Activated T-helper 2 cell treated with anti-CD3 and anti-CD28 coated beads, Interferon-gamma antibody, Interleukin-2, Interleukin-4, amounts not matched to agents 10 μg/mL and 5 μg/mL and 100 μg/mL, durations not matched to agents 14 hours and 24 hours and 36 hours (primary cell): ENCODE data around the gene DMPK. TPM values are rescaled to one million over a fixed set of nuclear protein-coding genes. Genes with fewer than 3 reads are reported as not detected.
A peak's percentile ranks its signal among the peaks of the same experiment; 100 is the strongest.

Experiments
- DNase-seq: peaks from one replicate; pipeline ENCODE4 v3.0.0; 2021; ENCODE audit warnings: low spot score
- H3K27ac Mint-ChIP-seq: one replicate; pipeline ENCODE4 v1.8.0; 2021; ENCODE audit warnings: mixed read lengths
- H3K27me3 Mint-ChIP-seq: one replicate; pipeline ENCODE4 v1.8.0; 2021; ENCODE audit warnings: low read depth, mixed read lengths
- H3K36me3 Mint-ChIP-seq: one replicate; pipeline ENCODE4 v1.8.0; 2021; ENCODE audit warnings: low read depth, mixed read lengths
- H3K4me1 Mint-ChIP-seq: one replicate; pipeline ENCODE4 v1.8.0; 2021; ENCODE audit warnings: low read depth, mixed read lengths
- H3K4me3 Mint-ChIP-seq: one replicate; pipeline ENCODE4 v1.8.0; 2021; ENCODE audit warnings: low read depth, mild to moderate bottlenecking, moderate library complexity, mixed read lengths
- H3K9me3 Mint-ChIP-seq: one replicate; pipeline ENCODE4 v1.8.0; 2021; ENCODE audit warnings: mixed read lengths
- intact Hi-C: fragments of 100-400 bp; cut with micrococcal nuclease; formaldehyde crosslinking; loops from one replicate; pipeline ENCODE4 v1.15.1; 2023
- total RNA-seq: library from RNA; stranded (reverse); gene quantifications from 2 replicates; pipeline ENCODE4 v1.2.3, GENCODE V29; 2022

Gene DMPK
- total RNA-seq, 1 donor from 2014 or later: 23.4 TPM

DNA sequence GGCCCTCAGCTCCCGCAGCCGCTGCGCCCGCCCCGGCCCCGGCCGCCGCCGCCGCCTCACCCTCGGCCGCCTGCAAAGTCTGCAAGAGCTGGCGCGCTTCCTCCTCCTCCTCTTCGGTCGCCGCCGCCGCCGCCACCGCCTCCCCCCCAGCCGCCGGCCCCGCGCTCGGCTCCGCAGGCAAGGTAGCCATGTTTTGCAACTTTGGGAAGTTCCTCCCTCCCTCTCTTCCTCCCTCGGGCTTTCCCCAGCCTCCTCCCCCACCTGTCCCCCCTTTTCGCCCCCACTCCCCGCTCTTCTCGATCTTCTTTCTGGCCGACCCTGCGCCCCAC is 13.7 kb downstream of the DMPK start:
- intact Hi-C loops: loop anchor here (2.0 kb wide), 2 partner anchors 24 to 76 kb away; partner anchors contain the start of genes DMWD and QPCTL
- Mint-ChIP-seq H3K27ac (peak overlapping the region; percentile 63), H3K4me3 (peak overlapping the region; percentile 86), H3K4me1 (peaks cover 8% of the 10 kb centered on the region), H3K36me3 (no peaks in the 10 kb centered on the region), H3K9me3 (no peaks in the 10 kb centered on the region), H3K27me3 (peaks cover 12% of the 10 kb centered on the region)
- peak; percentile 28 for DNase-seq

DNA sequence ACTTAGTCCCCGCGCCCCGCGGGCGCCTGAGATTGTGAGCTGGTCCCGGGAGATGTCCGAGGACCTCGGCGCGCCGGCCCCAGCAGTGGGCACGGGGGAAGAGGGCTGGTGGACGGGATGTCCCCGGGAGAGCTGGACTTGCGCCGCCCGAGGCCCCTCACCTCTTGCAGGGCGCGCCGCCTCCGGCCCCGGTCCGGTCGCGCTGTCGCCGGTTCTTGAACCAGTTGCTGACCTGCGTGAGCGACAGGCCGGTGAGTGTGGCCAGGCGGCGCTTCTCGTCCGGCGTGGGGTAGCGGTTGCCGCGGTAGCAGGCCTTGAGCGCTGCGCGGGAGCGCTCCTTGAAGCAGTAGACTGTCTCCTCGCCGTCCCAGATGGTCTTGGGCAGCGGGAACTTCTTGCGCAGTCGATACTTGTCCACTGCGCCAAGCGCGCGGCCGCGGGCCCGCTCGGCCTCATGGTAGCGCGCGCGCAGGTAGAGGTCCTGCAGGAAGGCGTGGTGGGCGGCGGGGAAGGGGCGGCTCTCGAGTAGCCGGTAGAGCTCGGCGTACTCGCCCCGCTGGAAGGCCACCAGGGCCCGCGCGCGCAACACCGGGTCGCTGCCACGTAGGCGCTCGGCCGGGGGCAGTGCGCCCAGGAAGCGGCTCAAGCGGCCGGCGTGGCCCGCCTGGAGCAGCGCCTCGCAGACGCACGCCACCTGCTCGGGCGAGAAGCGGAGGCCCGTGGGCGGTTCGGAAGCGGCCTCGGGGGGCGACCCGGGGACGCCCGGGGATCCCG is 14.2 kb downstream of the DMPK start:
- no peak for DNase-seq
- no peak overlapping the region for H3K27ac Mint-ChIP-seq
- H3K4me1 Mint-ChIP-seq: peaks cover 8% of the 10 kb centered on the region
- H3K27me3 Mint-ChIP-seq: peaks cover 12% of the 10 kb centered on the region
- H3K4me3 Mint-ChIP-seq: peak overlapping the region; percentile 67
- intact Hi-C loops: loop anchor here (2.0 kb wide), 2 partner anchors 25 to 75 kb away; partner anchors contain the start of genes DMWD and QPCTL
- H3K9me3 Mint-ChIP-seq: no peaks in the 10 kb centered on the region
- no peaks in the 10 kb centered on the region for H3K36me3 Mint-ChIP-seq

DNA sequence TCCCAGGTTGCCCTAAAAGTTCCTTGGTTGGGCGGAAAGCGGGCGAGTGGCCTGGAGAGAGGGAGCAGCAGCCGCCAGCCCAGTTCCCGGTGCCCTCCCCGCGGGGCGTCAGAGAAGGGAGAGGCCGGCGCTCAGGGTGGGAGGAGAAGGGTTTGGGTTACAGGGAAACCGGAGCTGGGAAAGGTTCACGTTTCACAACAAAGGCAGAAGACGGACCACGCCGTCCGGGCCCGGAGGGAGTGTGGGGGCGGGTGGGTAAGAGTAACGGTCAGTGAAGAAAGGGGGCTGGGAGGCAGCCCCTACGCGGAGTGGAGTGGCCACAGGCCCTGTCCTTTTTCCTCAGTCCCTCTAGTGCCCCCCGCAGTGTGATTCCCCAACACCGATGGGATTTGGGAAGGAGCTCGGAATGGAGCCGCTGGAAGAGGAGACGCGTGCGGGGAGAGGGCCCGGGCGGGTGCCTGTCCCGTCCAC is 14.8 kb downstream of the DMPK start:
- H3K27ac Mint-ChIP-seq: no peak overlapping the region
- H3K9me3 Mint-ChIP-seq: no peaks in the 10 kb centered on the region
- intact Hi-C loops: no loop called here
- H3K27me3 Mint-ChIP-seq: peaks cover 12% of the 10 kb centered on the region
- H3K36me3 Mint-ChIP-seq: no peaks in the 10 kb centered on the region
- DNase-seq: no peak
- peaks cover 8% of the 10 kb centered on the region for H3K4me1 Mint-ChIP-seq
- H3K4me3 Mint-ChIP-seq: peak overlapping the region; percentile 49

DNA sequence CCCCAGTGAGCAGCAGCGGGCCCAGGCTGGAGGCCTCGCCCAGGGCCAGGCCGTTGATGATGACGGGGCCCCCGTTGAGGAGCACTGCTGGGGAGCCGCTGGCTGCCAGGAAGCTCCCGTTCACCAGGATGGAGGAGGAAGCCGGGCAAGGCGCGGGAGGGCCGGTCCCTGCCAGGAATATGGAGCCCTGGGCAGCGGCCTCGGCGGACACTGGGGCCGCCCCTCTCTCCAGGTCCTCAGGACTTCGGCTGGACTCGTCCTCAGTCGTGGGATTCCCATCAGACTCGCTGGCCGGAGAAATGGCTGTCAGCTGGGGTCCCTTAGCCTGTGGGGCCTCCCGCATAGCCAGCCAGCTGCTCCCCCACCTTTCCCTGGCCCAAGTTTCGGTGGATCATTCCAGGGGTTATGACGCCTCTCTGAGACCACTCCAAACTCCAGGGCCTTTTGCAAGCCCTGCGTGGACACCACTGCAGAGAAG is 15.4 kb downstream of the DMPK start:
- DNase-seq: no peak
- H3K9me3 Mint-ChIP-seq: no peaks in the 10 kb centered on the region
- intact Hi-C loops: no loop called here
- peaks cover 8% of the 10 kb centered on the region for H3K27me3 Mint-ChIP-seq
- peak overlapping the region; percentile 49 for H3K4me3 Mint-ChIP-seq
- peaks cover 8% of the 10 kb centered on the region for H3K4me1 Mint-ChIP-seq
- no peak overlapping the region for H3K27ac Mint-ChIP-seq
- no peaks in the 10 kb centered on the region for H3K36me3 Mint-ChIP-seq

DNA sequence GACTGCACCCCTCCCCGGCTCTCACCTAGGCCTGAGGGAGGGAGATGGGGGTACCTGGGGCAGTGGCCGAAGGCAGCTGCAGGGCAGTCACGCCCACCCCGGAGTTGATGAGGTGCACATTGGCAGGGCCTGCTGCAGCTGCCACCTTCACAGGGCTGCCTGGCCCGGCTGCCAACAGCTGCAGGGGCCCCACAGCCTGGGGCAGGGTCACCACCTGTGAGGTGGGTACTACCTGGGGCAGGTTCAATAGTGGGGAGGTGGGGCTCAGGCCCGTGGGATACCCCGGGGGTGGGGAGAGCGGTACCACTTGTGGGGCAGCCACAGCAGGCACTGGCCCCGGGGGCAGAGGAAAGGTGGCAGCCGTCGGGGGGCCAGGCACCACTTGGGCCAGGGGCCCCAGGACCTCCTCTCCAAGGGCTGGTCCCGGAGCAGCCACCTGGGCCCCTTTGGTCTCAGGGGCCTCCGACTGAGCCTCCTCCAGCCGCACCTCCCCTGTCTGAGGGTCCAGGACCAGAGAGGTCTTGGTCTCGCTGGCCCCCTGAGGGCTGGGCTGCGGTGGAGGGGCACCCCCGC is 15.9 kb downstream of the DMPK start:
- Mint-ChIP-seq H3K4me3 (no peak overlapping the region), H3K9me3 (no peaks in the 10 kb centered on the region), H3K27me3 (peaks cover 8% of the 10 kb centered on the region), H3K4me1 (peaks cover 8% of the 10 kb centered on the region), H3K27ac (no peak overlapping the region), H3K36me3 (no peaks in the 10 kb centered on the region)
- intact Hi-C loops: no loop called here
- no peak for DNase-seq

DNA sequence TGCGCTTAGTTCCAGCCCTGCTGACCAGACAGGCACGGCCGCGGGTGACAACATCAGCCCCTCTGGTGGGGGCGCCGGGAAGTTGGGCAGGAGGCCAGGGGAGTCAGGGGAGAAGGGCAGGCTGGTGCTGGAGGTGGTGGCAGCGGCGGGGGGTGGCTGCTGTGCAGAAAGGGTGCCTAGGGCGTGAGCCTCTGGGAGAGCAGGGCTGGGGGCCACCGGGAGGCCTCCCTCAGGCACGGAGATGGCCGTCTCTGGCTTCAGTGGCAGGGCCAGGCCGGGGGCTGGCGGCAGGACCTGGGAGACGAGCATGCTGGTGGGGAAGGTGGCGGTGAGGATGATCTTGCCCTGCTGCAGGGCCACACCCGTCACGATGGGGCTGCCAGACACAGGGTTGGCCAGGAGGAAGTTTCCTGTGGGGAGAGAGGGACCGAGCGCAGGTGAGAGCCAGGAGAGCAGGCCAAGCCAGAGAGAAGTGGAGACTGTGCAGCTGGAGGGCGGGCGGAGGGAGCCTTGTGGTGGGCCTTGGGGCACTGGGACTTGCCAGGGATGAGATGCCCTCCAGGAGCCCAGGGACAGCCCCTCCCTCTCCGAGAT is 16.5 kb downstream of the DMPK start:
- peaks cover 8% of the 10 kb centered on the region for H3K27me3 Mint-ChIP-seq
- H3K4me3 Mint-ChIP-seq: no peak overlapping the region
- intact Hi-C loops: no loop called here
- DNase-seq: no peak
- H3K9me3 Mint-ChIP-seq: no peaks in the 10 kb centered on the region
- H3K4me1 Mint-ChIP-seq: peaks cover 8% of the 10 kb centered on the region
- no peaks in the 10 kb centered on the region for H3K36me3 Mint-ChIP-seq
- no peak overlapping the region for H3K27ac Mint-ChIP-seq

DNA sequence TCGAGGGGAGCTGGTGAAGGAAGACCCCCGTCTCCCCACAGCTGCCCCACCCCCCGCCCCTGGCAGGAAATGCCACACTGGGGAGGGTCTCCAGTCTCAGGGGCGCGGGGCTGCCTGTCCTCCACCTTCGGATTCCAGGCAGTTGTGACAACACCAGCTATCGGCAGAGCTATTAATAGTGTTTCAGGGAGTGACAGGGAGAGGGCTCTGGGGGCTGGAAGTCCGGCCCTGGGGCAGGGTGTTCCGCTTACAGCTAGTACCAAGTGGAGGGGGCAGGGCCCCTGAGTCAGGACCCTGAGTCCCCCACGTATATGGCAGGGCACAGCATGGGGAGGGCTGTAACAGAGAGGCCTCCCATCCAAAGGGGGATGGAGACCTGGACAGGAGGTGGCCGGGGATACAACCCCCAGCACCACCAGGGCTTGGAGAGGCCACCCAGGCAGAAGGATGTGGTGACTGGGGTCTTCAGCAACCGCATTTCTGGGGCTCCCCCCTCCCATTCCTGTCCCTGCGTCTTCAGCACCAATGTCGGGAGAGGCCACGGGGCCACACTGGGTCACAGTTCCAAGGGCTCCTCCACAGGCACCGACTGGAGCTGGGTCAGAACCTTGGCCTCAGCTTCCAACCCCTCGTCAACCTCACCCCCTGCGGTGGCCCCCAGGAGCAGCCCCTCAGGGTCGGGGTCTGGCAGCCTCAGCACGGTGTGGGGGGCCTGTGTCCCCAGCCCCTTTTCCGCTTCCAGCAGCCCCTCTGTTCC is 17.2 kb downstream of the DMPK start:
- H3K9me3 Mint-ChIP-seq: no peaks in the 10 kb centered on the region
- H3K27ac Mint-ChIP-seq: no peak overlapping the region
- no peaks in the 10 kb centered on the region for H3K36me3 Mint-ChIP-seq
- H3K27me3 Mint-ChIP-seq: peaks cover 8% of the 10 kb centered on the region
- intact Hi-C loops: no loop called here
- peaks cover 6% of the 10 kb centered on the region for H3K4me1 Mint-ChIP-seq
- no peak overlapping the region for H3K4me3 Mint-ChIP-seq
- DNase-seq: no peak

DNA sequence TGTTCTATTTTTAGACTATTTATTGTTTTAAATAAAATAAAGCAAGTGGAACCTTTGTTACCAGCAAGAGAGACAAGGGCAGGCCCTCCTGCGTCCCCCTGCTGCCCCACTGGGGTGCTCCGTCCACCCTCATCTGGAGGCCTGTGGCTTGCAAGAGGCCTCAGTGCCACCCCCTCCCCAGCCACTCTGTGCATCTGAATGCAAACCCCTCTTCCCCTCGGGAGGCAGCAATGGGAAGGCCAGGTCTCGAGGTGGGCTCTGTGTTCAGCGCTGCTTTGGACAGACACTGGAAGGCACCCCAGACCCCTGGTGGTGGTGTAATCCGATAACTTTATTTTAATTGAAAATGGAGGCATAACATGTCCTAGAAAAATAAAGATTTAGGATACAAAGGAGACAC is 17.8 kb downstream of the DMPK start:
- H3K9me3 Mint-ChIP-seq: no peaks in the 10 kb centered on the region
- no peak overlapping the region for H3K27ac Mint-ChIP-seq
- DNase-seq: no peak
- peaks cover 2% of the 10 kb centered on the region for H3K4me1 Mint-ChIP-seq
- H3K27me3 Mint-ChIP-seq: peaks cover 8% of the 10 kb centered on the region
- H3K4me3 Mint-ChIP-seq: no peak overlapping the region
- H3K36me3 Mint-ChIP-seq: no peaks in the 10 kb centered on the region
- intact Hi-C loops: no loop called here

DNA sequence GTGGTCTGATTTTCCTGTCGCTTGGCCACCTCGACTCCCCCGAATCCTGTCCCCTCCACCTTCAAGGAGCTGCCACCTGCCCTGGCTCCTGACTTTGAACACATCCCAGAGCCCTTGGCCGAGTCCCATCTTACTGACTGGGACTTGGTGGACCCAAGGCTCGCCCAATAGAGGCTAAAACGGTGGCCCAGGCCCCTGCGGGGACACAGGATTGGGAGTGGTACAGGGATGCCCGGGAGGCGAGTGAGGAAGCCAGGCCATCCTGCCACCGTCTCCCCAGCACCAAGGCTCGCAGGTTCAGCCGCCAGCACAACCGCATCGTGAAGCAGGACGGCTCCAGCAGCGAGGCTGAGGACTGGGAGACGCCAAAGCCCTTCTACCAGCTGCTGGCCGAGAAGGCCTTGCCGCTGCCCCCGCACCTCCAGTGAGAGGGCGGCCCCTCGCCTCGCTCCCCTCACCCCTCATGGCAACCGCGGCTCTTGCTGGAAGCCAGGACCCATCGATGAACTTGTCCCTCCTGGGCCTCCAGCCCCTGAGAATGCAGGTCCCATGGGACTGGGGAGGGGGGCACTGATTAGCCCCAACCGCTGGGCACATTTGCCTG is 18.5 kb downstream of the DMPK start:
- intact Hi-C loops: no loop called here
- Mint-ChIP-seq H3K4me1 (no peaks in the 10 kb centered on the region), H3K36me3 (no peaks in the 10 kb centered on the region), H3K27ac (no peak overlapping the region), H3K9me3 (no peaks in the 10 kb centered on the region), H3K4me3 (no peak overlapping the region), H3K27me3 (peaks cover 6% of the 10 kb centered on the region)
- no peak for DNase-seq

DNA sequence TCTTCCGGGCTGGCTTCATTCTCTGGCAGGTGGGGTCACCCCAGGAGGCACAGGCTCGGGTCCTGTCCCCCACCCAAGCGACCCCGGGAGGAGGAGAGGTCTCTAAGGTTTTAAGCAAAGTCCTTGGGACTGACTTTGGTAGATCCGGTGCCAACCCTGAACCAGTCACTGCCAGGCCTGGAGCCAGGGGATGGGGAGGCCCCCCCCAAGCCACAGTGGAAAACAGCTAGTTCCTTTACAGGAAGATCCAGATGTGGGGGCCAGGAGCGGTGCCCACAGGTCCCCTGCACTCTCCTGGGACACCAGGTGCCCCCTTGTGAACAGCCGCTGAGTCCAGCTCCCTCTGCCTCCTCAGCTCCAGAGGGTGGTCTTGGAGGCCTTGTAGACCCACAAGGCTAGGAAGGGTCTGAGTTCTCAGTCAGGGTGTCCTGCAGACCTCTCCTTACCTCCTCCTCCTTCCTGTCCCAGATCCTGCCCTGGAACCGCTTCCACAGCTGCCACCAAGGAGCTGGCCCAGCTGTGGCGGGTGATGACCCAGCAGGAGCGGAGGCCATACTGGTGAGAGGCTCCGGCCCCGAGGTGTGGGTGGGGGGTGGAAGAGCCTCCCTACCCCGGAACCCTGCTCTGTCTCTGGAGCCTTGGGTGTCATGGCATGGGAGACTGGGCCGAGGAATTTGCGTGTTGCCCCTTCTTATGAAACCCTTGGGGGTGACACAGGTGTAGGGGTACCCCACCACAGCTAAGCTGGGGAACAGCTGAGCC is 19.2 kb downstream of the DMPK start:
- Mint-ChIP-seq H3K36me3 (no peaks in the 10 kb centered on the region), H3K4me1 (no peaks in the 10 kb centered on the region), H3K4me3 (no peak overlapping the region), H3K9me3 (no peaks in the 10 kb centered on the region), H3K27me3 (peaks cover 6% of the 10 kb centered on the region), H3K27ac (no peak overlapping the region)
- intact Hi-C loops: no loop called here
- DNase-seq: no peak

DNA sequence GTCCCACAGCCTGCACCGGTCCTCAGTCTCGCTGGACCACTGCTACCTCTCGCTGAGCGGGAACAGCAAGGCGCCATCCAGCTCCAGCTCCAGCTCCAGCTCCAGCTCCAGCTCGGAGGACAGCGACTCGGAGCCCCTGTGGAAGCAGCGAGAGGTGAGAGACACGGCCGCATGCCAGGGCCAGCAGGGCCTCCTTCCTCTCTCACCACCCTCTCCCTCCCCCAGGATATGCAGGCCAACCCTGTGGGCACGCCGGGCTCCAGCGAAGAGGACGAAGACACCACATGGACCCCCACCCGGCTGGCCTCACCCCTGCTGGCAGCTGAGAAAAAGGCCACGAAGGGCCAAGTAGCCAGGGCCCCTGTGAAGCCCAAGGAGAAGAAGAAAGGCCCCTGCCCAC is 20.6 kb downstream of the DMPK start:
- H3K4me1 Mint-ChIP-seq: no peaks in the 10 kb centered on the region
- H3K27ac Mint-ChIP-seq: no peak overlapping the region
- peaks cover 1% of the 10 kb centered on the region for H3K27me3 Mint-ChIP-seq
- DNase-seq: no peak
- H3K9me3 Mint-ChIP-seq: no peaks in the 10 kb centered on the region
- H3K36me3 Mint-ChIP-seq: no peaks in the 10 kb centered on the region
- no peak overlapping the region for H3K4me3 Mint-ChIP-seq
- intact Hi-C loops: no loop called here

DNA sequence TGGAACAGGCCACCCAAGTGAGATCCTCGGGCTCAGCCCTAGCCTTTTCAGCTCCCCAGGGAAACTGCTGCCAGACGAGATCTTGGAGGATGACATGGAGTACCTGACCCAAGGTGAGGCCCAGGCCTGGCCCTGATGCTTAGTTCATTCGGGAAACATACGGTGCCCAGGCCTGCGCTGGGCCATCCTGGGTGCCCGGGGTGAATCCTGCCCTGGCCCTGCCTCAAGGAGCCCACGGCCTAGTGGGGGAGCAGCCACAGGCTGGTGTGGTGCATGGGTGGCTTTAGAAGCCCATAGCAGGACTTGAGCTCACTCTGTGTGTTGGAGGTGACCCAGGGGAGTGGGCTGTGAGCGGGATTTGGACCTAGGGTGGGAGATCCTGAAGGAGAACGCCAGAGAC is 23.4 kb downstream of the DMPK start:
- no peak overlapping the region for H3K4me3 Mint-ChIP-seq
- no peak for DNase-seq
- no peaks in the 10 kb centered on the region for H3K9me3 Mint-ChIP-seq
- H3K27me3 Mint-ChIP-seq: no peaks in the 10 kb centered on the region
- intact Hi-C loops: no loop called here
- H3K27ac Mint-ChIP-seq: no peak overlapping the region
- H3K36me3 Mint-ChIP-seq: no peaks in the 10 kb centered on the region
- H3K4me1 Mint-ChIP-seq: no peaks in the 10 kb centered on the region
